HG02763 (cell line): Measurements from ENCODE around the gene PRRX2.
"Not testable (repeated sequence)": the region's sequence is repeated elsewhere in the genome, so short reads cannot be mapped to it uniquely, and the experiment has no call there.

Experiments used
- ATAC-seq: cut with Tn5 transposase; IDR thresholded peaks from one replicate; pipeline ENCODE4 v1.9.1; 2021; ENCODE audit warnings: mild to moderate bottlenecking, moderate library complexity; ENCODE audit not compliant: unreplicated experiment

PRRX2 gene

GRCh38 chr9:129653823-129654553 is 11.5 kb upstream of the PRRX2 start:
- no peak for ATAC-seq

- ATAC-seq = no peak
These were observed 10.8 kb upstream of the PRRX2 start for GRCh38 chr9:129654554-129655040.

DNA sequence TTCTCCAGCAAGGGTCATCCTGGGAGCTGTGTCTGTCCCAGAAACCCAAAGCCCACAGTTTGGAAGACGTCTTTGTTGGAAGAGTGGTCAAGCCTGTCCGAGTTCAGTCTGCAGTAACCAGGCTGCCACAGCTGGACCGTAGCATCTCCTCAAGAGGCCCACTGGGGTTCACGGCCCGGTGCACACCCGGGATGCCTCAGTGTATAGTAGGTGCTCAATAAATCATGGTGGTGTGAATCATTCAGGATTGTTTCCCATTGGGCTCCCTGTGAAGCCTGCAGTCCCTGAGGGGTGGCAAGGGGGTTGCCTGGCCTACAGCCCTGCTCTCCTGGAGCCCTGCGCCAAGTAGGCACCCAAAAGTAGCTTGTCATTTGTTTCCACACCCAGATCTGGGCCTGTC is 10.3 kb upstream of the PRRX2 start:
- no peak for ATAC-seq

- no peak for ATAC-seq
These were observed 9.8 kb upstream of the PRRX2 start for GRCh38 chr9:129655696-129656095.

- no peak for ATAC-seq
These were observed 8.6 kb upstream of the PRRX2 start for GRCh38 chr9:129656795-129657390.

DNA sequence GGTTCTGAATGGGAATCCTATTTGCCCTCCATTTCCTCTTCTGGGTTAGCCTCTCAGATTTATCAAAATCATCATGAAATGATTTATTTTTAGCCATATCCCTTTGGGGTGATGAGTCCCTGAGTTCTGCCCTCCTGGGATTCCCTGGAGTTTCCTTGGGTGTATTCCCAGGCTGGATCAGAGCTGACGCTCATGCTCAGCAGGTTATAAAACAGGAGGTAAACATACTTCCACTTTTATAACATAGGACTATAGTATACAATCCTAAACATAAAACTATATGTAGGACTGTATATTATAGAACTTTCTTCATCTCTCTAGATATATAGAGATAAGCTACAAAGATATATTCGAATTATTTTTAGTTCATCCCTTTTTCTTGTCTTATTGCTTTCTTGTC is 4.4 kb upstream of the PRRX2 start:
- ATAC-seq = no peak

DNA sequence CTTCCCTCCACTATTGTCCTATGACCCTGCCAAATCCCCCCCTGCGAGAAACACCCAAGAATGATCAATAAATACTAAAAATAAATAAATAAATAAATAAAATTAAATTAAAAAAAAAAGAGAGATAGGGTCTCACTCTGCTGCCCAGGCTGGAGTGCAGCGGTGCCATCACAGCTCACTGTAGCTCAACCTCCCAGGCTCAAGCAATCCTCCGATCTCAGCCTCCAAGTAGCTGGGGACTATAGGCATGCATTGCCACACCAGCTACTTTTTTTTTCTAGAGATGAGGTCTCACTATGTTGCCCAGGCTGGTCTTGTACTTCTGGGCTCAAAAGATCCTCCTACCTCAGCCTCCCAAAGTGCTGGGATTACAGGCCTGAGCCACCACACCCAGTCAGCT is 3.2 kb upstream of the PRRX2 start:
- not testable (repeated sequence) for ATAC-seq

GRCh38 chr9:129664746-129665388 is 580 bp upstream of the PRRX2 start:
- no peak for ATAC-seq

DNA sequence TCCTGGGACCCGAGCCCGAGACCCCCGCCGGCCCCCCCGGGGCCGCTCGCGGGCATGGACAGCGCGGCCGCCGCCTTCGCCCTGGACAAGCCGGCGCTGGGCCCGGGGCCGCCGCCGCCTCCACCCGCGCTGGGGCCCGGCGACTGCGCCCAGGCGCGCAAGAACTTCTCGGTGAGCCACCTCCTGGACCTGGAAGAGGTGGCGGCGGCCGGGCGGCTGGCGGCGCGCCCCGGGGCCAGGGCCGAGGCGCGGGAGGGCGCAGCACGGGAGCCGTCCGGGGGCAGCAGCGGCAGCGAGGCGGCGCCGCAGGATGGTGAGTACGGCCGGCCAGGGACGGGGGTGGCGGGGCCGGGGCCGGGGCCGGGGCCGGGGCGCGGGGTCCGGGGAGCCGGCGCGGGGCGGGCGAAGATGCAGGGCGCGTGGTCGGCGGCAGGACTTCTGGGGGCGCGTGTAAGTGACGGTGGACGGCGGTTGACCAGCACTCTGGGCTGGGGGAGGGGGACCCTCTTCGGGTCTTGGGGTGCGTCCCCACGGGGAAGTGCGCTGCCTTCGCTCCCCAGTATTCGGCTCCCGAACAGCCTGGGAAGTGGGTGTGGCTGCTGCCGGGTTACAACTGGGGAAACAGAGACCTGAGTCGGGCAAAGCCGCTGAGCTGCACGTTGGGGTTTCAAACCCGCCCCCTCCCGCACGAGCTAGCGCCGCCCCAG is 520 bp downstream of the PRRX2 start:
- no peak for ATAC-seq

GRCh38 chr9:129666575-129666974 is 1.1 kb downstream of the PRRX2 start:
- ATAC-seq = no peak

DNA sequence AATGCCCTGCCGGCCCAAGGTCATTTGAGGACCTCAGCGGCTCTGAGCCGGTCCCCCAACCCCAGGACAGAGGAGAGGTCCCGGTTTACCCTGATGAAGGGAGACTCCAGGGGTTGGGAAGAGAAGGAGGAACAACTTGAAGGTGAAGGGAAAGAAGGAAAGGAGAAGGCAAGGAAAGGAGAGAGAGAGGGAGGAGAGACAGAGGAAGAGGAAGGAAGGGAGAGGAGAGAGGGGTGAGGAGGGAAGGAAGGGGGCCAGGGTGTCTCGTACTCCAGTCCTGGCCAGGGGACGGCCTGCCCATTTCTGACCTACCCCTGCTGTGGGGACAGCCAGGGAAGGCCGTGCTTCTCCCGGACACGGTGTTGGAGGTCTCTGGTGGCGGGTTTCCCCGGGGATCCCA is 1.9 kb downstream of the PRRX2 start:
- no peak for ATAC-seq

GRCh38 chr9:129667850-129668249 is 2.4 kb downstream of the PRRX2 start:
- ATAC-seq = no peak

DNA sequence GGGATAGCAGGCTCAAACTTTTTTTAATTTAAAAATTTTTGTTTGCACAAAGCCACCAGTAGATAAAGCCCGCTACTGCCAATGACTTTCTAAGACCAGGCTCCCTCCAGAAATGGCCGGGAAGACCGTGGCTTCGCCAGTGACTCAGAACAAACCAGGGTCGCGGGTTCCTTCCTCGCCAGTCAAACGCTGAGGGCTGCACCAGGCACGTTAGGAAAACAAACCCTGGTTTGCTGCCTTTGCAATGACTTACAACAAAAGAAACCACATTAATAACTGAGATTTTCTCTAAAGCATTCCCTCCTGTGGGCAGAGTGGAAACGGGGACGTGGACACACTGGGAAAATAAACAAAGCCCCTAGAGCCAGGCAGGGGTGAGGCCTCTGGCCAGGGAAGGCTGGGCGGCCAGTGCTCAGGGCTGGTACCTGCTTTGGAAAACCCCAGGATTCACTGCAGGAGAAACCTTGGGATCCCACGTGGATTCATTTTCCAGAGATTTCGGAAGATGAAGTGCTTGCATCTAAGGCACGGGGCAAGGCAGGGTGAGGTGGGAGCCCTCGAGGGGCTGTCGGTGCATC is 3.8 kb downstream of the PRRX2 start:
- no peak for ATAC-seq

GRCh38 chr9:129669946-129670345 is 4.5 kb downstream of the PRRX2 start:
- ATAC-seq = no peak

DNA sequence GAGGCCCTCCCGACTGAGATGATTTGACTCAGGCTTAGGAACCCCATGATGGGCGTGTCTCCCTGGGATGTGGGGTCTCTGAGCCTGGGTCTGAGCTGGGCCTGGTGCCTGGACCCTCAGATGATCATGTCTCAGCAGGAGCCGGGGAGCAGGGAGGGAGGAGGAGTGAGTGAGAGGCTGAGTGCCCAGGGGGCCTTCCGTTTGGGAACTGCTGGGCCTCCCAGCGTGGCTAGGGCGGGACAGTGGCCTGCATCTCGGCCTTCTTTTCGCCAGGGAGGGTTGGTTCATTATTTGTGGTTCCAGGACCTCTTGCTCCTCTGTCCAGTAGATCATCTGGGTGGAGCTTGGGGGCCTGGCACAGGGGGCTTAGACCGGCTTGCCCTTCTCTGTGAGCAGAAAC is 5.6 kb downstream of the PRRX2 start:
- ATAC-seq = no peak

- no peak for ATAC-seq
These were observed 6.1 kb downstream of the PRRX2 start for GRCh38 chr9:129671519-129671918.

GRCh38 chr9:129672702-129673101 is 7.3 kb downstream of the PRRX2 start:
- ATAC-seq = no peak

DNA sequence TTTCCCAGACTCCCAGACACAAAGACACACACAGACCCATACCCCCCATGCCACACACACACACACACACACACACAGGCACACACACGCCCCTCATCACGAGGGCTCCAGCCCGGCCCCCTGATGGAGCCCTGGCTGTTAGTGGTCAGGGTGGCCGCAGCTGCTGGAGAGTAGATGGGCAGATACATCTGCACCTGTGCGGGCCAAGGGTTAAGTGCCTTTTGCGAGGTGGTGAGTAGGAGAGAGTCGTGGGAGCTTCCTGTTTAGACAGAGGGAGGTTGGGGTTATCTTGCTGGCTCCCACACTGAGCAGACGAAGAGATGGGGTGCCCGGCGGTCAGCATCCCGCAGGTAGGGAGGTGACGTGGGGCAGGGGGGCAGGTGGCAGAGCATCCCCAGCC is 8.2 kb downstream of the PRRX2 start:
- no peak for ATAC-seq

DNA sequence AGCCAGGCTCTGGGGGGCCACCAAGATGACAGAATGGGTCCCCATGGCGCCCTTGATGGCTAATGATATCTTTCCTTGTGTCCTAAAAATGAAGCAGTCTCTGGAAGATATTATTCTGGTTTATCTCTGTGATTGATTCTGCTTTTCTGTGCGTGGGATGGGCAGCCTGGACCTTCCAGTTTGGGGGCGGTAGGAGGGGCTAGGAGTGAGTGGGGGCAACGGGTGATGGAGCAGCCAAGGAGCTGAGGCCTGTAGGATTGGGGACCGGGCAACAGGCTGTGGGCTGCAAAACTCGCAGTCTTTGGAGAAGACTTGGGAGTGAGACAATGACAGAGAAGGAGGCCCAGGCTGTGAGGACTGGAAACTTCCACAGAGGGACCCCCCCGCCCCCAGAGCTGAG is 8.8 kb downstream of the PRRX2 start:
- no peak for ATAC-seq

DNA sequence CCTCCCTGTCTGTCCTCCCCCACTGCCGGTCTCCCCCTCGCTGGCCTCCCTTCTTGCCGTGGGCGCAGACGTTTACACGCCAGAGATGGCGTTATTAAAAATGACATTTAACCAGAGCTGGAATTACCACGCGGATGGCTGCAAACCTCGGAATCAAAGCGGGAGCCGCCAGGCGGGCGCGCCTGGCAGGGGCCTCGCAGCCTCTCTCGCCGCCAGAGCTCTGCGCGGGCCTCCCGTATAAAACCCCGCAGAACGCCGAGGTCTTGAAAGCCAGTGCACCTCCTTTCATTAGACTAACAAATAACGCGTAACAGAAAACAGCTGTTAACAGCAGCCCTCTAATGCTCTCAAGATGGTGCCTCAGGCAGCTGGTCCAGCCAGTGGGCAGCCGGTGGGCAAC is 10.2 kb downstream of the PRRX2 start:
- ATAC-seq = no peak

- ATAC-seq = no peak
These were observed 10.8 kb downstream of the PRRX2 start for GRCh38 chr9:129676287-129676686.
